Tracheal epithelial cell (primary cell): Measurements from ENCODE around the gene RPL29. TPM values are rescaled to one million over a fixed set of nuclear protein-coding genes. Genes with fewer than 3 reads are reported as not detected.

Experiments
- total RNA-seq: library from RNA; depleted of rRNA; stranded (reverse); fragments of >200 nt; gene quantifications from 2 replicates; pipeline ENCODE4 v1.2.1, GENCODE V29; 2014

Gene RPL29
- total RNA-seq = 1,575 and 1,891 TPM in 2 replicates

DNA sequence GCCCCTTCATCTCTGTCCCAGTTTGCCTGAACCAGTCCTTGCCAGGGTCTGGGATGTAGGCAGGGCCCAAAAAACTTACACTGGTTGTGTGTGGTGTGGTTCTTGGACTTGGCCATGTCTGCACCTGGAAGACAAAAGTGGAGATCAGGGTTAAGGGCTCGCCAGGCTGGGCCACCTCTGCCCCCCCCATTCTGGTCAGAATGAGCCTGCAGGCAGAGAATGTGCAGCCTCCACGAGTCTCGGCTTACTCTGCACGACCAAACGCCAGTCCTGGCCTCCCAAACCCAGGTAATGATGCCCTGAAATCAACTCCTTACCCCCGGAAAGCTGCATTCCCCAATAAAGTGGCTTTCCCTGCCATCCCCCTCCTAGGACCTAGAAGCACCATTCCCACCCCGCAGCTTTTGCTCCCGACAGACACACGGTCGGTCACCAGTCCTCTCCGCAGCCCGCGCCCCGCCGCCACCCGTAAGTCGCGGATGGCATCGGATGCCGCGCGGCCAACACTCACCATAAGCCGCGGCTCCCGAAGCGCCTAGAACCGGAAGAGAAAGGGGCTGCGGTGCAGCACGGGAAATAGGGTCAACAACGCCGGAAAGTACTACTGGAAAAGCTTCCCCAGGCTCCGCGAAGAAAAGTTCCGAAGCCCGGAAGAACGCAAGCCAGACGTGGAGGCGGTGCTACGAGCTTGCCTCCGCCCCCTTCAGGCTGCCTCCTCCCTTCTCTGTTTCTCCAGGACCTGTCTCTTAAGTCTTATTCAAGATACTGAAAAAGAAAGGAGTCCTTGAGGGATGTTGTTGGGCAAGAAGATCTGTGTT lies at the start of gene RPL29:
RPL29 (minus strand) TSS at position 550 of the 818 bp plus-strand sequence; CDS start at position 116, 434 bp downstream.

DNA sequence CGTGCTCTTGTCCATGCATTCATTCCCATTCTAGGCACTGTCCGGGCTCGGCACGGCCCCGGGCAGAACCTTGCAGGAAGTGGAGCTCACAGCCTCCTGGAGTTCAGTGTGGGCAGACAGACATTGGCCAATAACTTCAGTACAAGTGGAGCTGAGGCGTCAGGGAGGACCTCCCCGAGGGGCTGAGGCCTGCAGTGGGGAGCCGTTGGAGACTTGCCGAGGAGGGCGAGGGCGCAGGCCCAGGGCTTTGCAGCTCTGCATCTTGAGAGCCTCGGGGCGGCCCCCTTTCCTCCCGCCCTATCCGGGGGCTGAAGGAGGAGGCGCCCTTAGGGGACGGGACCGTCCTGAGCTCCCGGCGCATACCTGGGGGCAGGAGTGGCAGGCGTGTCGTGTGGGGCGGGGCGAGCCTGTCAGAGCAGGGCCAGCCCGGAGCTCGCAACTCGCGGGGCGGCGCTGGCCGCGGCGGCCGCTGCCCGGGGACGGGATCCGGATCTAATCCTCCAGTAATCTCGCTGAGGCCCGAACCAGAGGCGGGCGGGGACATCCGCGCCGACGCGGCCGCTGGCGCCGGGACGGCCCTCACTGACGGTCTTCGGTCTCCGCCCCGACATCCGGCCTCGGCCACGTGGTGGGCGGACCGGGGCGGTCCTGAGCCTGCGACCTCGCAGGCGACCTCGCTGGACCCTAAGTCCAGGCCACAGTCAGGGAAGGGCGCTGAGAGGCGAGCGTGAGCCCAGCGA lies 12.7 kb downstream of the RPL29 start, which contains the start of gene ACY1:
ACY1 (plus strand) TSS at position 698 of the 740 bp plus-strand sequence. CDS start 530 bp downstream, outside the sequence.

DNA sequence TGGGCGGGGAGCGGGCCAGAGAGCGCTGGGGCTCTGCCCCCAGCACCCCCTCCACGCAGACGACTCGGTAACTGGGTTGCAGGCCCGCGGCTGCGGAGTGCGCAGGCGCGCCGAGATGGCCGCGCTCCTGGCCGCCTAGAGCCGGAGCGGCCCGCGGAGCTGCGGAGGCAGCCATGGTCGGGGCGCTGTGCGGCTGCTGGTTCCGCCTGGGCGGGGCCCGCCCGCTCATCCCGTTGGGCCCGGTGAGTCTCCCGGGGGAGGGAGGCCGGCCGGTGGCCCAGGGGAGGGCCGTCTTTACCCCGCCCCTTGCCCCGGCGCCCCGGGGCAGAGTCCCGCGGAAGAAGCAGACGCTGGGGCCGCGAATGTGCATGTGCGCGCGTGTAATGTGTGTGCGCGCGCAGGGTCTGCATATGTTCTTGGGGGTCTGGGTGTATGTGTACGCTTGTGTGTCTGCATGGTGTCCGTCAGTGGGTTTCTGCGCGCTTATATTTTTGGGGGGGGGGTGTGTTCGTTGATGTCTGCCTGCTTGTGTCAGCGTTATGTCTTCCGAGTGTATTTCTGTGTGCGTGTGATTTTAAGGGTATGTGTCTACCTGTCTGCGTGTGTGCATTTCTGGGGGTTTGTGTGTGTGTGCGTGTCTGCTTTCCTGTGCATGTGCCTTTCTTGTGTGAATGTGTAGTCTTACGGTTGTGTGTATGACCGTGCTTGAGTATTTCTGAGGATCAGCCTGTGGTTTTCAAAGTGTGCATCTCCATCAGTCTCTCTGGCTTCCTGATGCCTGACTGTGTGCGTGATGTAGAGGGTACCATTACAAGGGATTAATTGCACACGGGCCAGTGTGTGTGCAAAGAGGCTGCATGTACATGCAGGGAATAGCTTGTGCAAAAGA lies 20.5 kb downstream of the RPL29 start, which contains the start of gene ABHD14A:
ABHD14A (plus strand) TSS at position 102 of the 889 bp plus-strand sequence; CDS start at position 174, 72 bp downstream.

DNA sequence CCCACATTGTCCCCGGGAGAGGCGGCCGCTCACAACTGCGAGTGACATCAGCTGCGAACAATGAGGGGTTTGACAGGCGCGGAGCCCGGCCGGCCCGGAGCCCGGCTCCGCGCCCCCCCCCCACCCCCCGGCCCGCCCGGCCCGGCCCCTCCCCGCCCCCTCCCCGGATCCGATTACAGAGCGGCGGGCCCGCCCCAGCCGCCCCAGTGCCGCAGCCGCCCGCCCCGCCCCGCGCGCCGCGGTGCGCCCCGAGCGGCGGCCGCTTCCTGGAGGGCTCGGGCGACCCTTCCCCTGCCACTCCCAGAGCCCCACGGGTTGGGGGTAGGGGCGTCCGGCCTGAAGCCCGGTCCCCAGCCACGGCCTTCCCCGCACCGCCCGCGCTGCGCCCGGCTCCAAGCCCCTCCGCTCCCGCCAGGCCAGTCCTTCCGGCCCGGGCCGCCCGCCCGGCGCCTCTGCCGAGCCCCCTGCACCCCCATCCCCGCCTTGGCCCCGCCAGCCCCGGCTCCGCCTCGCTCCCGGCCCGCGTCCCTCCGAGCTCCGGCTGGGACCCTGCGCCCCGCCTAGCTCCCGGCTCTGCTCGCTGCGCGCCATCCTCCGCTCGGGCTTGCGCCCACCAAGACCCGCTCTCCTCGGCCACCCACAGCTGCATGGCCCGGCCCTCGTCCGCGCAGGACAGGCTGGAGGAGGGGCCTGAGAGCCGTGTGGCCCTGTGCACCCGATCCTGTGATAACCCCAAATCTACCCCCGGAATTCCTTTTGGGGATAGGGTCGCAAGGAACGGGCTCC lies 28.1 kb downstream of the RPL29 start, which contains the start of gene PCBP4:
PCBP4 (minus strand) TSS at position 71 of the 786 bp plus-strand sequence. CDS start 6,214 bp downstream, outside the sequence.

DNA sequence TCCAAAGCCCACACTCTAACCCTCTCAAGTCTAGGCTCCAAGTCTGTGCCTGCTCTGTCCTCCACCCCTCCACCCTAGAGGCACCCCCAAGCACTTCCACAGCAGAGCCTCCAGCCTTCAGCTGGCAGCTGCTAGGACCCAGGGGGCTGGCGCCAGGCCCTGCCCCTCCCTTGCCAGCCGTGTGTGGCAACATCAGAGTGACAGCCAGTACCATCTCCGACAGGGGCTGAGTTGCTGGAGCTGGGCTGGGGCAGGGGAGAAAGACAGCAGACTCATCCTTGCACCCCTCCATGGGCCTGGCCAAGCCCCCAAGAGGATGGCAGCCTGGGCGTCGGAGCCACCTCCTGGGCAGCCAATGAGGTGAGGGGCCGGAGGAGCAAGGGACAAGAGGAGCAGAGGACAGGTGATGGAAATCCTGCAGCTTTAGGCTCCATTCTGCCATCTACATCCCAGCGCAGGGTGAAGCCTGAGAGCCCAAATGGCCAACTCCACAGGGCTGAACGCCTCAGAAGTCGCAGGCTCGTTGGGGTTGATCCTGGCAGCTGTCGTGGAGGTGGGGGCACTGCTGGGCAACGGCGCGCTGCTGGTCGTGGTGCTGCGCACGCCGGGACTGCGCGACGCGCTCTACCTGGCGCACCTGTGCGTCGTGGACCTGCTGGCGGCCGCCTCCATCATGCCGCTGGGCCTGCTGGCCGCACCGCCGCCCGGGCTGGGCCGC lies 40.4 kb downstream of the RPL29 start, which contains the start of gene GPR62:
GPR62 (plus strand) TSS at position 207 of the 718 bp plus-strand sequence; CDS start at position 479, 272 bp downstream.

Other genes starting within 250 kb of the RPL29 start
- not detected in 2 replicates for gene IQCF6, start 216.7 kb downstream of the RPL29 start, total RNA-seq
- not detected in 2 replicates for gene IQCF2, start 134.3 kb downstream of the RPL29 start, total RNA-seq
- not detected in 2 replicates for gene IQCF5, start 120.3 kb downstream of the RPL29 start, total RNA-seq
- not detected in 2 replicates for gene IQCF1, start 92.5 kb downstream of the RPL29 start, total RNA-seq
- gene RRP9, start 54.0 kb downstream of the RPL29 start, total RNA-seq = 57.5 and 74.0 TPM in 2 replicates
- gene PARP3, start 53.5 kb downstream of the RPL29 start, total RNA-seq = 7.7 and 15.9 TPM in 2 replicates
- not detected in 2 replicates for gene GPR62, start 40.5 kb downstream of the RPL29 start, total RNA-seq
- gene PCBP4, start 28.4 kb downstream of the RPL29 start, total RNA-seq = 30.1 and 39.8 TPM in 2 replicates
- 19.5 and 23.0 TPM in 2 replicates for gene ABHD14B, start 21.8 kb downstream of the RPL29 start, total RNA-seq
- 3.2 and 6.3 TPM in 2 replicates for gene ABHD14A, start 20.8 kb downstream of the RPL29 start, total RNA-seq
- 84.0 and 137 TPM in 2 replicates for gene ACY1, start 12.4 kb downstream of the RPL29 start, total RNA-seq
- 102 and 110 TPM in 2 replicates for gene DUSP7, start 60.7 kb upstream of the RPL29 start, total RNA-seq
- gene POC1A, start 158.5 kb upstream of the RPL29 start, total RNA-seq = 0.85 and 2.2 TPM in 2 replicates
- 36.2 and 44.1 TPM in 2 replicates for gene ALAS1, start 202.3 kb upstream of the RPL29 start, total RNA-seq
- gene TLR9, start 229.8 kb upstream of the RPL29 start, total RNA-seq = under 0.01 TPM in 1 of 2 replicates, not detected in the other
- gene TWF2, start 243.3 kb upstream of the RPL29 start, total RNA-seq = 57.1 and 97.1 TPM in 2 replicates
- gene PPM1M, start 249.9 kb upstream of the RPL29 start, total RNA-seq = 3.4 and 6.0 TPM in 2 replicates